Fibroblast of lung (primary cell): Measurements from ENCODE around the gene SPEM3.

Source experiments
- CTCF ChIP-seq, 2 donors: IDR thresholded peaks in 1 of 2; conservative IDR thresholded peaks in 1 of 2; 1 replicate in 1 of 2; 2 replicates in 1 of 2; pipeline ENCODE4 v1.5.1; 2011 to 2012; ENCODE audit warnings: low read length in 2 of 2, control low read depth in 1 of 2, inconsistent platforms in 1 of 2, low read depth in 1 of 2, mild to moderate bottlenecking in 1 of 2
- EZH2 ChIP-seq: IDR thresholded peaks from 2 replicates; pipeline ENCODE4 v1.5.1; 2012; ENCODE audit warnings: low read length, control low read depth, mild to moderate bottlenecking; ENCODE audit errors: missing control alignments

GRCh38 chr17:7425756-7426155 lies 2.9 kb upstream of the SPEM3 start:
- TF ChIP-seq CTCF (conservative IDR thresholded peaks at IDR 0.05 in 1 of 2, IDR thresholded peaks at IDR 0.05 in 1 of 2; ENCODE audit: low read depth in 1 of 2, low read length in 2 of 2) (no peak), EZH2 (no peak)
